T-helper 2 cell treated with Interferon-gamma antibody and Interleukin-4, amounts not matched to agents 100 ng/mL and 5 ng/mL, for 36 hours (primary cell): ENCODE data around the gene HIF3A. TPM values are rescaled to one million over a fixed set of nuclear protein-coding genes. Genes with fewer than 3 reads are reported as not detected.
"Not testable (repeated sequence)": the region's sequence is repeated elsewhere in the genome, so short reads cannot be mapped to it uniquely, and the experiment has no call there.

ENCODE experiments used
- intact Hi-C: fragments of 100-400 bp; cut with micrococcal nuclease; formaldehyde crosslinking; loops from one replicate; pipeline ENCODE4 v1.15.1; 2023
- total RNA-seq: library from RNA; stranded (reverse); gene quantifications from 2 replicates; pipeline ENCODE4 v1.2.3, GENCODE V29; 2022

Gene HIF3A
- total RNA-seq, result not detected in 2 replicates

DNA sequence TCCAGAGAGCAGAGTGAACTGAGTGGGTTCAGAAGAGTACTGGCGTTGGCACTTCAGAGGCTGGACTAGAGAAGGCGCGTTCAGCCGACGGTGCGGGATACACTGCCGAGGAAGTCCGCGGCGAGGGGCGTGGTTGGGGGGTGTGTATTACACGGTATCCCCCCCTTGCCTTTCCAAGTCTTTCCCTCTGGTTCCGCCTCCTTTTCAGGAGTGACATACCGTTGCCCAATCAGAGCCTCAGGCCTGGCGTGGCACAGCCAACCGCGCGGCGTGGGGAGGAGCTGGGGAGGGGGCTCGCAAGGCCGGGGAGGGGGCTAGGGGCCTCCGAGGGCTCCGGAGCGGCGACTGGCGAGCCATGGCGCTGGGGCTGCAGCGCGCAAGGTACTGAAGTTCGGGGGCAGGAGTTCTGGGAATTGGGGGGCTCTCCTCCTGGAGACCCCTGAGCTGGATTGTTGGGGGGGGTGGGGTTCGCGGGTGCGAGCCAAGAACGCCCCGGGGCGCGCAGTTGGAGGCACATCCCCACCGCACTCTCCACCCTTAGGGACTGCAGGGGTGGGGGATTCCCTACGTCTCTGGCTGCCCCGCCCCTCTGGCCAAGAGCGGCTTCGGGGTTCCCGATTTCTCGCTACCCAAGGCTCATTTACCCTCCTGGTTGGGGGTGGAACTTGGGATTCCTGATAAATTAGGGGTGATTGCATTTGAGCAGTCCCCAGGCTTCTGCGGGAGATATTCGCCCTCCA lies at the start of gene HIF3A:
TSS of gene HIF3A (plus strand) at position 321 of the 740 bp plus-strand sequence. CDS start at position 356, 35 bp downstream.
- intact Hi-C loops, result no loop called here

DNA sequence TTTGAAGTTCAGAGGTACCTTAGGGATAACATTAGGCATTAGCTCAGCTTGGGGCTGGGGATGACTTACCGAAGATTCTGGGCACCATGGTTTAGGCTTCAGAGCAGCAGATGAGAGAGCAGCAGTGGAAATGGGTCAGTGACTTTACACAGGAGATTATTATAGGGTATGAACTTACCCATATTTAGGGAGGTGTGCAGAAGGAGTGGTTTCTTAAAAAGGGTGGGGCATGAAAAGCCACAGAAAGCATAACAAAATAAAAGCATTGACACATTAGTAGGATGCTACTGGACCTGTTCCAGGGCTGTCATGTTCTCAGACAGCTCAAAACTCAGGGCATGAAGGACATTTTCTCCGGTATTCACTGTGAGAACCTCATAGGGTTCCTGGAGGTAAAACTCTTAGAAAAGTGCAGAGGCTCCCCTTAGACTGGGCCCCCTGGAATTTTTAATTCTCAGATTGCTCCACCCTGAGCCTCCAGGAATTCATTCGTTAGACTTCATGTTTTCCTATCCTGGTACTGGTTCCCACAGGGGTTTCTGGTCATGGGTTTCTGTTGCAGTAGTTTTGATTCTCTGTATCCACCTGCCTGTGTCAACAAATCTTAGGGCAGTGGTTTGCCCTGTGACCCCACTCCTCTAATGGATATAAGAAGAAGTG lies 46.6 kb upstream of the HIF3A start:
- intact Hi-C loops, result no loop called here

DNA sequence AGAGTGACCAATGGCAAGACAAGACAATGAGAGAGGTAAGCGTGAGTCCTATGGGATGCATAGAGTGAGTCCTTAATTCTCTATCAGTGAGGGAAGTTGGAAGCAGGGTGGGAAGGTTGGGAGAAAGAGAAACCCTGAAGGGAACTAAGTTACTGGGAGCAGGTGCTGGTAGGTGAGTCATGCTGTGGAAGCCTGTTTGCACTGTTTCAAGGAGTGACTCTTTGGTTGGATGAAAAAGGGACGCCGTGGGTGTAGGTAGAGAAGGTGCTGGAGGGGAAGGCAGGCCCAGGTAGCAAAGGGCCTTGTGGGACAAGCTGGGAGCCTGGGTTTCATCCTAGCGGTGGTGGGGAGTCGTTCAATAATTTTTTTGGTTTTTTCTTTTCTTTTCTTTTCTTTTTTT lies 45.4 kb upstream of the HIF3A start:
- intact Hi-C loops, result no loop called here

- intact Hi-C loops, result no loop called here
Observed at GRCh38 chr19:46254776-46255175, 42.1 kb upstream of the HIF3A start.

- intact Hi-C loops, result no loop called here
Observed at GRCh38 chr19:46256855-46257254, 40.0 kb upstream of the HIF3A start.

DNA sequence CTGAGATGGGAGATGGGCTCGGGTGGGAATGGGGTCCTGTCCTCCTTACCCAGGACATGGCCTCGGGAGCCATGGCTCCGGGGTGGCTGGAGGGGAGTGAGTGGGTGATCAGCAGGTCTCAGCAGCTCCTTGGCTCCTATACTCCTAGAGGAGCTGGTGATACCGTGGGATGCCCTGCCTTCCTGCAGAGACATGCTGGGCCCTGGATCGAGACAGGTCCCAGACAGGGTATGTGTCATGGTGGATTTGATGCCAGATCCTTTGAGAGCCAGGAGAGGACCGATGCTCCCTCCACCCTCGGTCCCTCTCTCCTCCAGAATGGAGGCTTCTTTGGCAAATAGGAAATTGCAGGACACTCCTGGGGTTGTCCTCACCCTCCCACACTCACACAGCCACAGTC lies 35.3 kb upstream of the HIF3A start:
- intact Hi-C loops, result not testable (repeated sequence)

GRCh38 chr19:46262684-46263296 lies 34.1 kb upstream of the HIF3A start:
- intact Hi-C loops, result not testable (repeated sequence)

- intact Hi-C loops, result loop anchor here (1.0 to 2.0 kb wide), 4 partner anchors 76 to 236 kb away; no protein-coding TSS in a partner anchor
Observed at GRCh38 chr19:46264801-46265200, 32.0 kb upstream of the HIF3A start.

DNA sequence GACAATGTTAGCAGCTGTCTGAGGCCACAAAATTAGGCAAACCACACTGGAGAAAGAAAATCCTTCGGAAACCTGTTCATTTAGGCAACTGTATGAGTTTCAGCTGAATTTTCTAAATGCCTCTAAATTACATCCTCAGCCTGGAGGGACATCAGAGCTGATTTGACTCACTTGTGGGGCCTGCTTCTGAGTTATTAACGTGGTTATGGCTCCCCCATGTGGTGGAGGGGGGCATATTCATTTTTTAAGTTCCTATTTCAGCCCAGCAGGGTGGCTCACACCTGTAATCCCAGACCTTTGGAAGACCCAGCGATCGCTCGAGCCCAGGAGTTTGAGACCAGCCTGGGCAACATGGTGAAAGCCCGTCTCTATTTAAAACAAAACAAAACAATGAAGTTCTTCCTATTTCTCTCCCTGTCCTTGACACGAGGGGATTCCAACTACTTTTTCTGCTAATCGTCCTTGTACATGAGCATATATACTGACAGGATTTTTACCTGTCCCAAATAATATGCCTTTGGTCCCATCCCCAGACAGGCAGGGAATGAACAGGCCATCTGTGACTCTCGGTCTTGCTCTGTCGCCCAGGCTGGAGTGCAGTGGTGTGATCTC lies 31.5 kb upstream of the HIF3A start:
- intact Hi-C loops, result loop anchor here (1.0 to 2.0 kb wide), 4 partner anchors 77 to 236 kb away; no protein-coding TSS in a partner anchor

GRCh38 chr19:46269101-46269500 lies 27.7 kb upstream of the HIF3A start:
- intact Hi-C loops, result no loop called here

- intact Hi-C loops, result no loop called here
Observed at GRCh38 chr19:46270521-46271256, 26.2 kb upstream of the HIF3A start.

DNA sequence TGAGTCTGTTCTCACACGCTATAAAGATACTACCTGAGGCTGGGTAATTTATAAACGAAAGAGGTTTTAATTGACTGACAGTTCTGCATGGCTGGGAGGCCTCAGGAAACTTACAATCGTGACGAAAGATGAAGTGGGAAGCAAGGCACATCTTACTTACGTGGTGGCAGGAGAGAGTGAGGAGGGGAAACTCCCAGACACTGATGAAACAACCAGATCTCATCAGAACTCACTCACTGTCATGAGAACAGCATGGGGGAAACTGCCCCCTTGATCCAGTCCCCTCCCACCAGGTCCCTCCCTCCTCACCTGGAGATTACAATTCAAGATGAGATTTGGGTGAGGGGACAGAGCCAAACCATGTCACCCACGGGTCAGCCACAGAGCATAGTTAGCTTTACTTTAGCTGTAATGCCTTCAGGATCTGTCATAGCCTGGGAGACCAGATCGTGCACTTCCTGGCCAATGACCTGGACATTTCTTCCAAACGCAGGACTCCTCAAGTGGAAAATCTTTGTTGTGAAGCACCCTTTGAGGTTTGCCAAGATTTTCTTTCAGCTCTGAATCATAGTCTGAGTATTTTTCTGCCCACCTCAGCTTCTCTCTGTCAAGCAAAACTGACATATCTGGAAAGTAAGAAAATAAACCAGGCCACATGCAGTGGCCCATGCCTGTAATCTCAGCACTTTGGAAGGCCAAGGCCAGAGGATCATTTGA lies 25.2 kb upstream of the HIF3A start:
- intact Hi-C loops, result no loop called here

DNA sequence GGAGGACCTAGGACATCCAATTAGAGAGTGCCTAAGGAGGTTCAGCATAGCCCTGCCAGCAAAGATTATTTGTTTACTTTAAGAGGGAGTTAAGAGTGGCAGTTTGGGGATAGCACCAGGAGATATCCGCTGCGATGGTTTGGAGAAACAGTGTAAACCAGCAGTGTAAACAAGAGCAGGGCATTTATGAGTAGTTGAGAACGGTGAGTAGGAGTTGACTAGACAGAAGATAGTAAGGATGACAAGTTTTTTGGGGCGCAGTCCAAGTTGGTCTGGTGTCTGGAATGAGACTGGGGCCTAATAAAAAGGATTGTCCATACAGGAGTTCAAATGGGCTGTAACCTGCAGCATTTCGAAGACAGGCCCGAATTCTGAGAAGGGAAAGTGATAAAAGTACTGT lies 22.9 kb upstream of the HIF3A start:
- intact Hi-C loops, result not testable (repeated sequence)

- intact Hi-C loops, result no loop called here
Observed at GRCh38 chr19:46279177-46279576, 17.7 kb upstream of the HIF3A start.

DNA sequence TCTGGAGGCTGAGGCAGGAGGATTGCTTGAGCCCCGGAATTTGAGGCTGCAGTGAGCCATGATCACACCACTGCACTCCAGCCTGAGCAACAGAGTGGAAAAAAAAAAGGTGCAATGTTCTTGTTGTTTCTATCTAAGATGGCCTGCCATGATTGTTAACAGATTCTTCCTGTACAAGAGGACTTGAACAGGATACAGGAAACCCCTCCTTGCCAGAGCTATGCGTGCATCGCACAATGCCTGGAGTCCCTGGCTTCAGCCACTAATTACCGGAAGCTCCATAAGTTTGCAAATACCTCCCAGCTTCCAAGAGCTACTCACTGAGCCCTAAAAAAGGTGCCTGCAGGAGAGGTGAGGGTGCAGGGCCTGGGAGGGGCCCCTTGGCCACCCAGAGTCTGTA lies 13.1 kb upstream of the HIF3A start:
- intact Hi-C loops, result no loop called here

DNA sequence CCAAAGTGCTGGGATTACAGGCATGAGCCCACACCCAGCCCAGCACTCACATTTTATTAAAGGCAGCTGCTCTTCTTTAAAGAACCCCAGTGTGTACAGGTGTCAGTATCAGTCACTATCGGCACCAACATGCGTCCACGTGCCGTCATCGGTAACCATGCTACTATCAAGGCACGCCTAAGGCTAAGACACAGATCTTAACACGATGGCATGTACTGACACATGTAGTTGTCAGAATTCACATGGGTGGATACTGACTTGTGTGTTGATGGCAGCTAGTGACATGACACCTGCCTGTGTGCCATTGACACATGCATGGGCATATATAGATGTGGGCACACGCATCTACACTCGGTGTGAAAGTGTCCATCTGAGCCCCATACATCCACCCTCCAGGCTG lies 12.2 kb upstream of the HIF3A start:
- intact Hi-C loops, result no loop called here

- intact Hi-C loops, result no loop called here
Observed at GRCh38 chr19:46287585-46287984, 9.3 kb upstream of the HIF3A start.

GRCh38 chr19:46288896-46289588 lies 7.8 kb upstream of the HIF3A start:
- intact Hi-C loops, result no loop called here

DNA sequence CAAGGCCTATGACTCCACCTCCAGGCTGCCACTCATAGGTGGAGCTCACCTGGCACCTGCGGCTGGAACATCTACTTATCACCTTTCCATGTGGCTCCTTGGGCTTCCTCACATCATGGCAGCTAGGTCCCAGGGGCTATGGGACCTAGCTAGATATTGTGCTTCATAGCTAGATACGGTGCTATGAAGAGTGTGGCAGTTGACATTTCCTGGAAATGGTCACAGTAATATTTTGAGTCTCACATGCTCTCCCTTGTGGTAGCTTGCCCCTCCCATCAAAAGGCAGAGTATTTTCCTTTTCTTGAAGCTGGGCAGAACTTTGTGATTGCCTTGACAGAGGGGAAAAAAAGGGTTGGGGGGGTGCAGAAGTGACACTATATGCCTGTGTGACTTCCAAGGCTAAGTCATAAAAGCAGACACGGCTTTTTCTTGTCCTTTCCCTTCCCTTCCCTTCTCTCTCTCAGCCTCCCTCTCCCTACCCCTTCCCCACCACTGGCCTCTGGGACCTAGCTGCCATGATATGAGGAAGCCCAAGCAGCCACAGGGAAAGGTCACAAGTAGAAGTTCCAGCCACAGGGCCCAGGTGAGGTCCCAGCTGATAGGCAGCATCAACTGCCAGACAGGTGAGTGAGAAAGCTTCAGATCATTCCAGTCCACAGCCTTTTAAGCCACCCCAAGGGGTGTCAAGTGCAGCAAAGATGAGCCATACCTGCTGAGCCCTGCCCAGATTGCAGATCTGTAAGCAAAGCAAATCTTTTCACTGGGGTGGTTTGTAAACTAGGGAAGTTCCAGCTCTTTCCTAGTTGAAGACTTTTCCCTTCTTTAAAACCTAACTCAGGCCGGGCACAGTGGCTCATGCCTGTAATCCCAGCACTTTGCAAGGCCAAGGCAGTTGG lies 6.9 kb upstream of the HIF3A start:
- intact Hi-C loops, result no loop called here
